Fibroblast of villous mesenchyme (primary cell): ENCODE data around the gene TMEM244. TPM values are rescaled to one million over a fixed set of nuclear protein-coding genes. Genes with fewer than 3 reads are reported as not detected.
A peak's percentile ranks its signal among the peaks of the same experiment; 100 is the strongest.

Source experiments
- DNase-seq: peaks from one replicate; pipeline ENCODE4 v3.0.0-alpha.2; 2010; ENCODE audit warnings: low read depth
- H3K4me3 ChIP-seq: 2 replicates; pipeline ENCODE4 v1.5.1; 2011; ENCODE audit warnings: low read depth, mild to moderate bottlenecking, low read length
- total RNA-seq: library from RNA; depleted of rRNA; stranded (reverse); fragments of >200 nt; gene quantifications from 2 replicates; pipeline ENCODE4 v1.2.3, GENCODE V29; 2012
- TF ChIP-seq, protein P1 (sequence below): IDR thresholded peaks from 2 replicates; pipeline ENCODE4 v1.5.1; 2012; ENCODE audit warnings: low read depth, mild to moderate bottlenecking, low read length; ENCODE audit not compliant: insufficient read depth

Gene TMEM244
- total RNA-seq, 1 donor, result not detected

- no peak for DNase-seq
- TF ChIP-seq, protein P1, sequence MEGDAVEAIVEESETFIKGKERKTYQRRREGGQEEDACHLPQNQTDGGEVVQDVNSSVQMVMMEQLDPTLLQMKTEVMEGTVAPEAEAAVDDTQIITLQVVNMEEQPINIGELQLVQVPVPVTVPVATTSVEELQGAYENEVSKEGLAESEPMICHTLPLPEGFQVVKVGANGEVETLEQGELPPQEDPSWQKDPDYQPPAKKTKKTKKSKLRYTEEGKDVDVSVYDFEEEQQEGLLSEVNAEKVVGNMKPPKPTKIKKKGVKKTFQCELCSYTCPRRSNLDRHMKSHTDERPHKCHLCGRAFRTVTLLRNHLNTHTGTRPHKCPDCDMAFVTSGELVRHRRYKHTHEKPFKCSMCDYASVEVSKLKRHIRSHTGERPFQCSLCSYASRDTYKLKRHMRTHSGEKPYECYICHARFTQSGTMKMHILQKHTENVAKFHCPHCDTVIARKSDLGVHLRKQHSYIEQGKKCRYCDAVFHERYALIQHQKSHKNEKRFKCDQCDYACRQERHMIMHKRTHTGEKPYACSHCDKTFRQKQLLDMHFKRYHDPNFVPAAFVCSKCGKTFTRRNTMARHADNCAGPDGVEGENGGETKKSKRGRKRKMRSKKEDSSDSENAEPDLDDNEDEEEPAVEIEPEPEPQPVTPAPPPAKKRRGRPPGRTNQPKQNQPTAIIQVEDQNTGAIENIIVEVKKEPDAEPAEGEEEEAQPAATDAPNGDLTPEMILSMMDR, result no peak
These were observed 65.9 kb downstream of the TMEM244 start for GRCh38 chr6:129795261-129795660.

DNA sequence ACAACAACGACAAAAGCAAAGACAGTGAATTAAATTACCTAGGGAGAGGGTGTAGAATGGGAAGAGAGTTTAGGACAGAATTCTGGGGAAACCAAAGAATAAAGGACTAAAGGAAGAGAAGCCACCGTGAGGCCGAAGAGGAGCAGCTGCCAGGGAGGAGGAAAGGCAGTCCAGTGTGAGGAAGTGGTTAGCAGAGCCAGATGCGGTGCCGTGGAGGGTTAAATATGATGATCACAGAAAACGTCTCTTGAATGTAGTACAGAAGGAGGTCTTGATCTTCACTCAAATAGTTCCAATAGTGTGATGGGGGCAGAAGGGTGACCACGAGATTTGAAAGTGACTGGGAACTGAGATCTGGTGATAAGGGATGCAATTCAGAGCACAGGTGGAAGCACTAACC is 67.7 kb downstream of the TMEM244 start:
- H3K4me3 ChIP-seq, result no peak overlapping the region
- no peak for DNase-seq
- TF ChIP-seq, protein P1, result no peak

More at GRCh38 chr6:129795261-129795660, 65.9 kb downstream of the TMEM244 start:
- H3K4me3 ChIP-seq, result no peak overlapping the region

- TF ChIP-seq, protein P1, result no peak
- no peak for DNase-seq
- no peak overlapping the region for H3K4me3 ChIP-seq
These were observed 69.1 kb downstream of the TMEM244 start for GRCh38 chr6:129792049-129792448.

DNA sequence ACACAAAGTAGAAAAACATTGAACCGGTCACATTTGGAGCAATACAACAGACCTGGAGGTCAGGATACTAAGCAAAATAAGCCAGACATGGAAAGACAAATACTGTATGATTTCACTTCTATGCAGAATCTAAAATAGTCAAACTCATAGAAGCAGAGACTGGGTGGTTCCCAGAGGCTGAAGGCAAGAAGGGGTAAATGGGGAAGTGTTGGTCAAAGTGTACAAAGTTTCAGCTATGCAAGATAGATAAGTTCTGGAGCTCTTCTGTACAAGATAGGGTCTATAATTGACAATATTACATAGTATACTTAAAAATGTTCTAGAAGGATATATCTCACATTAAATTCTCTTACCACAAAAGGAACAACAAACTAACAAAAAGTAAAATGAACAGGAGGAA is 70.3 kb downstream of the TMEM244 start:
- TF ChIP-seq, protein P1, result no peak
- no peak for DNase-seq
- no peak overlapping the region for H3K4me3 ChIP-seq

GRCh38 chr6:129789974-129790373 is 71.1 kb downstream of the TMEM244 start:
- no peak overlapping the region for H3K4me3 ChIP-seq
- TF ChIP-seq, protein P1, result no peak
- DNase-seq, result no peak

DNA sequence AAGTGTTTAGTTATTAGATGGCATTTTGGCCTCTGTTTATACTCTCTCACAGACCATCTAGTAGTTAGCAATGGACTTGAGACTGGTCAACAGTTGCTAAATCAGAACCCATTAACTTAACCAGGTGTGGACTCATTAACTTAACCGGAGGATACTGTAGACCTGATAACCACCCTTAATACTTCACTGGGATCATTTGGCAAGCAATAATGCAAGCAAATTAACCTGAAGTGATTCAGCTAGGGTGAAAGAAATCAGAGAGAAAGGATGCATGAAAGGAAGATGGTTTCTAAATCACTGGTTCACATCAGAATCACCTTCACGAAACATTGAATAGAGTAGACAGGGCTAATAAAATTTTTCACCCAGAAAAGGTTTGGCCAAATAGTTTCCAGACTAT is 73.3 kb downstream of the TMEM244 start:
- TF ChIP-seq, protein P1, result no peak
- H3K4me3 ChIP-seq, result no peak overlapping the region
- DNase-seq, result no peak

- TF ChIP-seq, protein P1, result no peak
- no peak overlapping the region for H3K4me3 ChIP-seq
- DNase-seq, result peak; percentile 21
These were observed 74.6 kb downstream of the TMEM244 start for GRCh38 chr6:129786548-129786947.
